DND-41 (cell line): ENCODE measurements around the gene NCOR1.
"Not testable (repeated sequence)": the region's sequence is repeated elsewhere in the genome, so short reads cannot be mapped to it uniquely, and the experiment has no call there.

Experiments
- CTCF ChIP-seq: IDR thresholded peaks from 2 replicates; pipeline ENCODE4 v1.5.1; 2012; ENCODE audit warnings: borderline replicate concordance, low read length, moderate library complexity, mild to moderate bottlenecking; ENCODE audit not compliant: poor library complexity, severe bottlenecking; ENCODE audit errors: extremely low read depth
- EZH2 ChIP-seq: IDR thresholded peaks from 3 replicates; pipeline ENCODE4 v1.6.1; 2012; ENCODE audit warnings: borderline replicate concordance, low read depth, mild to moderate bottlenecking, moderate library complexity, low read length, inconsistent platforms; ENCODE audit not compliant: severe bottlenecking

- TF ChIP-seq CTCF, EZH2: not testable (repeated sequence)
Measured at GRCh38 chr17:16194307-16194835, 21.0 kb downstream of the NCOR1 start.
